SK-N-SH treated with all-trans-retinoic acid at 6 μM for 48 hours (cell line): ENCODE results near the gene POU2F3.

Source experiments
- ATAC-seq: fragments of 200-7000 bp; cut with Tn5 transposase; 3 replicates; pipeline ENCODE4 v1.9.1; 2020; ENCODE audit warnings: mild to moderate bottlenecking, moderate library complexity
- CREB5 ChIP-seq: fragments of 250-450 bp; sonication (Bioruptor Pico); IDR thresholded peaks from 2 replicates; pipeline ENCODE4 v1.5.1; 2020; ENCODE audit warnings: low read depth, mild to moderate bottlenecking, moderate library complexity
- CSDC2 ChIP-seq: fragments of 250-450 bp; sonication (Bioruptor Pico); IDR thresholded peaks from 2 replicates; pipeline ENCODE4 v1.5.0; 2020; ENCODE audit warnings: mild to moderate bottlenecking, moderate library complexity
- CSRNP3 ChIP-seq: fragments of 250-450 bp; sonication (Bioruptor Pico); IDR thresholded peaks from 2 replicates; pipeline ENCODE4 v1.5.1; 2021; ENCODE audit warnings: mild to moderate bottlenecking, moderate library complexity
- ESRRG ChIP-seq: fragments of 250-450 bp; sonication (Bioruptor Pico); IDR thresholded peaks from 2 replicates; pipeline ENCODE4 v1.6.1; 2021; ENCODE audit warnings: mild to moderate bottlenecking
- GLIS3 ChIP-seq: fragments of 250-450 bp; sonication (Bioruptor Pico); IDR thresholded peaks from 2 replicates; pipeline ENCODE4 v1.5.0; 2020; ENCODE audit warnings: mild to moderate bottlenecking, moderate library complexity
- ISL1 ChIP-seq: fragments of 250-450 bp; sonication (Bioruptor Pico); IDR thresholded peaks from 2 replicates; pipeline ENCODE4 v2.1.2; 2022; ENCODE audit warnings: mild to moderate bottlenecking, moderate library complexity
- OSR1 ChIP-seq: fragments of 250-450 bp; sonication (Bioruptor Pico); IDR thresholded peaks from 2 replicates; pipeline ENCODE4 v1.8.0; 2022; ENCODE audit warnings: moderate library complexity, mild to moderate bottlenecking, inconsistent platforms
- PPARA ChIP-seq: fragments of 250-450 bp; sonication (Bioruptor Pico); IDR thresholded peaks from 2 replicates; pipeline ENCODE4 v1.5.0; 2020; ENCODE audit warnings: mild to moderate bottlenecking, borderline replicate concordance
- RARB ChIP-seq: fragments of 250-450 bp; sonication (Bioruptor Pico); IDR thresholded peaks from 2 replicates; pipeline ENCODE4 v1.8.0; 2021; ENCODE audit warnings: mild to moderate bottlenecking, moderate library complexity
- SNAI2 ChIP-seq: fragments of 250-450 bp; sonication (Bioruptor Pico); IDR thresholded peaks from 2 replicates; pipeline ENCODE4 v1.5.0; 2020; ENCODE audit warnings: mild to moderate bottlenecking, moderate library complexity
- TCF4 ChIP-seq: fragments of 250-450 bp; sonication (Bioruptor Pico); IDR thresholded peaks from 2 replicates; pipeline ENCODE4 v1.8.0; 2021; ENCODE audit warnings: mild to moderate bottlenecking, moderate library complexity, borderline replicate concordance
- TOX ChIP-seq: fragments of 250-450 bp; sonication (Bioruptor Pico); IDR thresholded peaks from 2 replicates; pipeline ENCODE4 v1.8.0; 2021; ENCODE audit warnings: mild to moderate bottlenecking, moderate library complexity, borderline replicate concordance
- ZC3H10 ChIP-seq: fragments of 250-450 bp; sonication (Bioruptor Pico); IDR thresholded peaks from 2 replicates; pipeline ENCODE4 v1.5.1; 2021; ENCODE audit warnings: mild to moderate bottlenecking, moderate library complexity
- ZFP3 ChIP-seq: fragments of 250-450 bp; sonication (Bioruptor Pico); IDR thresholded peaks from 2 replicates; pipeline ENCODE4 v1.5.0; 2020; ENCODE audit warnings: mild to moderate bottlenecking, moderate library complexity
- ZFP30 ChIP-seq: fragments of 450-650 bp; formaldehyde crosslinking; IDR thresholded peaks from 2 replicates; pipeline ENCODE4 v1.5.0; 2022; ENCODE audit warnings: mild to moderate bottlenecking, moderate library complexity
- ZNF565 ChIP-seq: fragments of 450-650 bp; formaldehyde crosslinking; conservative IDR thresholded peaks from 2 replicates; pipeline ENCODE4 v1.5.0; 2020; ENCODE audit warnings: low read depth, mild to moderate bottlenecking, moderate library complexity
- ZNF70 ChIP-seq: fragments of 450-650 bp; formaldehyde crosslinking; IDR thresholded peaks from 2 replicates; pipeline ENCODE4 v1.5.0; 2020; ENCODE audit warnings: mild to moderate bottlenecking, moderate library complexity
- ZNF8 ChIP-seq: fragments of 450-650 bp; formaldehyde crosslinking; IDR thresholded peaks from 2 replicates; pipeline ENCODE4 v1.5.0; 2020; ENCODE audit warnings: mild to moderate bottlenecking, moderate library complexity
- TF ChIP-seq, protein P1 (sequence below): fragments of 250-450 bp; sonication (Bioruptor Pico); IDR thresholded peaks from 2 replicates; pipeline ENCODE4 v1.8.0; 2021; ENCODE audit warnings: low read depth, mild to moderate bottlenecking, moderate library complexity, borderline replicate concordance
- TF ChIP-seq, protein P2 (sequence below): fragments of 250-450 bp; sonication (Bioruptor Pico); IDR thresholded peaks from 2 replicates; pipeline ENCODE4 v1.8.0; 2020; ENCODE audit warnings: mild to moderate bottlenecking, moderate library complexity, borderline replicate concordance

The POU2F3 gene

GRCh38 chr11:120220747-120221037 is 19.2 kb upstream of the POU2F3 start:
- no peak for TF ChIP-seq ZNF8
- TF ChIP-seq ZC3H10 (CRISPR knock-in tag) = no peak
- no peak for TF ChIP-seq GLIS3 (CRISPR knock-in tag)
- TF ChIP-seq PPARA = no peak
- no peak for TF ChIP-seq RARB (CRISPR knock-in tag)
- TF ChIP-seq ZNF70 (CRISPR knock-in tag) = no peak
- TF ChIP-seq ZFP3 = no peak
- TF ChIP-seq CSDC2 (CRISPR knock-in tag) = no peak
- no peak for TF ChIP-seq CREB5 (CRISPR knock-in tag)
- no peak for TF ChIP-seq ESRRG
- TF ChIP-seq, protein P1, sequence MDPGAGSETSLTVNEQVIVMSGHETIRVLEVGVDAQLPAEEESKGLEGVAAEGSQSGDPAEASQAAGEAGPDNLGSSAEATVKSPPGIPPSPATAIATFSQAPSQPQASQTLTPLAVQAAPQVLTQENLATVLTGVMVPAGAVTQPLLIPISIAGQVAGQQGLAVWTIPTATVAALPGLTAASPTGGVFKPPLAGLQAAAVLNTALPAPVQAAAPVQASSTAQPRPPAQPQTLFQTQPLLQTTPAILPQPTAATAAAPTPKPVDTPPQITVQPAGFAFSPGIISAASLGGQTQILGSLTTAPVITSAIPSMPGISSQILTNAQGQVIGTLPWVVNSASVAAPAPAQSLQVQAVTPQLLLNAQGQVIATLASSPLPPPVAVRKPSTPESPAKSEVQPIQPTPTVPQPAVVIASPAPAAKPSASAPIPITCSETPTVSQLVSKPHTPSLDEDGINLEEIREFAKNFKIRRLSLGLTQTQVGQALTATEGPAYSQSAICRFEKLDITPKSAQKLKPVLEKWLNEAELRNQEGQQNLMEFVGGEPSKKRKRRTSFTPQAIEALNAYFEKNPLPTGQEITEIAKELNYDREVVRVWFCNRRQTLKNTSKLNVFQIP (CRISPR knock-in tag) = no peak
- ATAC-seq = no peak

- ATAC-seq = no peak
- TF ChIP-seq ZFP3 = no peak
- TF ChIP-seq ZFP30 (CRISPR knock-in tag) = no peak
- TF ChIP-seq ZNF565 (CRISPR knock-in tag) = no peak
- no peak for TF ChIP-seq GLIS3 (CRISPR knock-in tag)
- no peak for TF ChIP-seq PPARA
- no peak for TF ChIP-seq OSR1
- TF ChIP-seq, protein P1 (CRISPR knock-in tag) = no peak
- no peak for TF ChIP-seq TCF4 (CRISPR knock-in tag)
- no peak for TF ChIP-seq RARB (CRISPR knock-in tag)
- TF ChIP-seq, protein P2, sequence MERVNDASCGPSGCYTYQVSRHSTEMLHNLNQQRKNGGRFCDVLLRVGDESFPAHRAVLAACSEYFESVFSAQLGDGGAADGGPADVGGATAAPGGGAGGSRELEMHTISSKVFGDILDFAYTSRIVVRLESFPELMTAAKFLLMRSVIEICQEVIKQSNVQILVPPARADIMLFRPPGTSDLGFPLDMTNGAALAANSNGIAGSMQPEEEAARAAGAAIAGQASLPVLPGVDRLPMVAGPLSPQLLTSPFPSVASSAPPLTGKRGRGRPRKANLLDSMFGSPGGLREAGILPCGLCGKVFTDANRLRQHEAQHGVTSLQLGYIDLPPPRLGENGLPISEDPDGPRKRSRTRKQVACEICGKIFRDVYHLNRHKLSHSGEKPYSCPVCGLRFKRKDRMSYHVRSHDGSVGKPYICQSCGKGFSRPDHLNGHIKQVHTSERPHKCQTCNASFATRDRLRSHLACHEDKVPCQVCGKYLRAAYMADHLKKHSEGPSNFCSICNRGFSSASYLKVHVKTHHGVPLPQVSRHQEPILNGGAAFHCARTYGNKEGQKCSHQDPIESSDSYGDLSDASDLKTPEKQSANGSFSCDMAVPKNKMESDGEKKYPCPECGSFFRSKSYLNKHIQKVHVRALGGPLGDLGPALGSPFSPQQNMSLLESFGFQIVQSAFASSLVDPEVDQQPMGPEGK (CRISPR knock-in tag) = no peak
- TF ChIP-seq ISL1 (CRISPR knock-in tag) = no peak
- TF ChIP-seq CSDC2 (CRISPR knock-in tag) = no peak
- no peak for TF ChIP-seq CREB5 (CRISPR knock-in tag)
- TF ChIP-seq ZNF8 = no peak
- TF ChIP-seq ESRRG = no peak
- no peak for TF ChIP-seq ZNF70 (CRISPR knock-in tag)
- TF ChIP-seq SNAI2 (CRISPR knock-in tag) = no peak
Measured at GRCh38 chr11:120221115-120221752, 18.7 kb upstream of the POU2F3 start.

- no peak for ATAC-seq
- TF ChIP-seq RARB (CRISPR knock-in tag) (no peak), TOX (CRISPR knock-in tag) (no peak), ZNF565 (CRISPR knock-in tag) (no peak), ZFP3 (no peak), CSDC2 (CRISPR knock-in tag) (no peak), ZNF70 (CRISPR knock-in tag) (no peak), CSRNP3 (no peak)
- TF ChIP-seq, protein P1 (CRISPR knock-in tag) = no peak
Measured at GRCh38 chr11:120222916-120223315, 17.0 kb upstream of the POU2F3 start.
